Measurements from ENCODE around the gene BRD3OS.
A peak's percentile ranks its signal among the peaks of the same experiment; 100 is the strongest.
"Not testable (repeated sequence)": the region's sequence is repeated elsewhere in the genome, so short reads cannot be mapped to it uniquely, and the experiment has no call there.

Gene BRD3OS

DNA sequence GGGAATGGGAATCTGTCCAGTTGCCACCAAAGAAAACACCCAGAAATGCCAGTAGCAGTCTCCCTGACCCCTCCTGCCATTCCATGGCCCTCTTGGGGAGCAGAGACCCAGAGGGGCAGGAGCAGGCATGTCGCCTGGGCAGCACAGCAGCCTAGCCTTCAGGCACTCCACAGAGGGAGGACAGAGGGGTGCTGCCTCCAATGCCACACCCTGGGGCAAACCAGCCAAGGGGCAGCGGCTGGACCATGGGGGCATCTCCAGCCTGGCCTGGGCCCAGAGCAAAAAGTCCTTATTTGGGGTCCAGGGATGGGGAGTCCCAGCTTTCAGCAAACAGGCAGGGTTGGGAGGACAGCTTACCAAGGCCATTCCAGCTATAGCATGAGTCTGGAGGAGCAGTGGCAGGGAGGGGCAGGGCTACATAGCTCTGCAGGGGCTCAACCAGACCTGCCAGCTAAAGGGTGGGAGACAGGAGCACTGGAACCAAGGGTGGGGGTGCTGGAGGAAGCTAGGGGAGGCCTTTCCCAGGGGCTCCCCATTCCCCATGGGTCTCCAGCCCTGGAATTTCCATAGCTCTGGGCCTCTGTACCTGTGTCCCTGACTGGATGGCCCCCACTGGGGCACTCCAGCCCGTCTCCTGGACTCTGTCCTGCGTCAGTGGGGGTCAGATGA is 35.9 kb downstream of the BRD3OS start:
- no peak for DNase-seq (ENCODE audit: insufficient read length, low spot score)
- no peak for FAIRE-seq

DNA sequence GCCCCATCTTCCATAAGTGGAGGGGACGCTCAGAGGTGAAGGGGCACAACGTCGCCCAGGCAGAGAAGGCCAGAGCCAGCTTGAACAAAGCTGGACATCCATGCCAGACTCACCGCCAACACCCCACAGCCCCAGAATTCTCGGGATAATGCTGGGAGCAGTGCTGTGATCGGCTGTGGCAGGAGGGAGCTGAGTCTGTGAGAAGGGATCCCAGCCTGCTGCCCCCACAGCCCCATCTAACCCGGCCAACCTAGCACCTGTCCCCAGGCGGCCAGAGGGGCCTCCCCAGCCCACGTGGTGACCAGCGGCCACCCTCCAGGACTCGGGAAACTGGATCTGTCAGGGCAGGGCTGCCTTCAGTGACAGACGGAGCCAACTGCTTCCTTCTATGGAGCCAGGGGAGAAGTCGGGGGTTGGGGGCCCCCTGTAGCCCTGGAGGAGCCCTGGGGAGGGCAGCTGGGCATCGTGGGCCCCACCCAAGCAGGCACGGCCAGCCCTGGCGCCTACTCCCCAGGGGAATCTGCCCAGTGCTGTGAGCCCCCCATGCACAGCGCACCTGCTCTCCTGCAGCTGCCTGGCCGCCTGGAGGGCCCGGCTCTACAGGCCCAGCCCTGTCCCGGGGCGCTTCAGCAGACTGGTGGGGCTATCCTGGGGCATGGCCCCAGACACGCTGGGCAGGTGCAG is 36.5 kb downstream of the BRD3OS start:
- FAIRE-seq (no peak), DNase-seq (ENCODE audit: insufficient read length, low spot score) (no peak)

DNA sequence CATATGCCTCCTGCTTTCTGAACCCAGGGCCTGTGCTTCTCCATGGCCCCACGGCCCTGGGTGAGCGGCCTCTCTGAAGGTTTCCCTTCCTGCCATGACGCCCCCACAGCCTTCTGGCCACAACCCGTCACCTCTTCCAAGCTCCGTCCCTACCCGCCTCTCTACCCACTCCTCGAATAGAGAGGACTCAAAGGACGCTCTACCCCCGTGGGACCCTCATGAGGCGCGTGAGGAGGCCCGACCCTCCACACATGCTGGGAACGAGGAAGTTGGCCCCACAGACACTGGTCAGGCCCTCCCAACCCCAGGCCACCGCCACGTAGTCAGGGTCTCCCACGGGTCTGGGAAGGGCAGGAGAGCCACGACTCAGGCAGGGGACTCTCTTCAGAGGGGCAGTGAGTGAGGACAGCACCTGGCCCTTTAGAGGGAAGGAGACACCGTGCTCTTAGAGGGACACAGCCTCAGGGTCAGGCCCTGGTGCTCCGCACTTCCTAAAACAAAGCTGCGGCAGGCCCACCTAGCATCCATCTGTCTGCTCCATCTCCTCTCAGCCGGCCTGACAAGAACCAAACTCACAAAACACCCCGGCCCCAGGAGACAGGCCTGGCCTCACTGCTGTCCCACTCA is 37.3 kb downstream of the BRD3OS start:
- FAIRE-seq (no peak), DNase-seq (ENCODE audit: insufficient read length, low spot score) (no peak)

DNA sequence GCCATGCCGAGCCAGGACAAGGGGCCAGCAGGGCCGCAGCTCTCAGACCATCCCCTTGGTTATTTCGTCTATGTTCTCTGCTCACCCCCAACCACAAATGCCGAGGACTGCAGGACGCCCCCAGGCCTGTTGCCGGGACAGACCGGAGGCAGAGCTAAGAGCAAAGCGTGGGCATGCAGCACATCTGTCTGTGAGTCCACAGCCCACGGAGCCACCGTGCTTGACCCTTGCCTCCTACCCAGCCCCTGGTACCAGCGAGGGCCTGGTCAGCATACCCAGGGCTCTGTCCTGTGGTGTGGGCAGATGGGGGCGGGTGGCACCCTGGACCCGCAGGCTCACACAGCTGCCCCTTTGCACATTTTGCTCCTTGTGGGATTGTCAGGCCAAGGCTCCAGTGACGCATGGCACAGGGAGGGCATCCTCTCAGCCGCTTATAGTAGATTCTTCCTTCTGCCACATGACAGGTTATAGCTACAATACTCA is 37.8 kb downstream of the BRD3OS start:
- no peak for DNase-seq (ENCODE audit: insufficient read length, low spot score)
- no peak for FAIRE-seq

DNA sequence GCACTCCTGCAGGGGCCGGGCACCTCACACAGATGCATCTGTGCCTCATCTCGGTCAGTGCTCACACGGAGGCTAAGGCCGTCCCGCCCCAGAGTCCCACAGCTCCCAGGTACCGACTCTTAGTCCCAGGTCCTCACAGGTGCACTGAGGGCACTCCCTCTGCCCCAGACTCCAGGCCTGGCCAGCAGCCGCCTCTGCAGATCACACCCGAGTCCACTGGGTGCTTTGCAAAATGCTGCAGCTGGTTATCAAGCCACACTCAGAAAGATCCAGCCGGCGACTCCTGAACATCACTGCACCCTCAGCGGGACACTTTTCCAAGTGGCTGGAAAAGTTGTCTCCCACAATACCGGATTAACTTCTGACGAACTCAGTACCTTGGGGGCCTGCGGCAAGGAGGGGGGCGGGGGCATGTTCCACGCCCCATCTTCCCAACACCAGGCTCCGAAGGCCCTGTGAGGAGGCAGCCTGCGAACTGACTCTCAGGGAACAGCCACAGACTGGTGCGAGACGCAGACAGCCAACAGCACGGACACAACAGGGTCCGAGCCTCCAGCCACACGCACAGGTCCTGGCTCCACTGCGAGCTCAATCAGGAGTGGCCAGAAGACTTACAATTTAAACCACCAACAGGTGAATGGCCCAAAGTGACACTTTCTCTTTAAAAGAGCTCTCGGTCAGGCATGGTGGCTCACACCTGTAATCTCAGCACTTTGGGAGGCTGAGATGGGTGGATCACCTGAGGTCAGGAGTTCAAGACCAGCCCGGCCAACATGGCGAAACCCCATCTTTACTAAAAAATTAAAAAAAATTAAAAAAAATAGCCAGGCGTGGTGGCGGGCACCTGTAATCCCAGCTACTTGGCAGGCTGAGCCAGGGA is 38.5 kb downstream of the BRD3OS start:
- DNase-seq (ENCODE audit: insufficient read length, low spot score), result no peak
- no peak for FAIRE-seq

DNA sequence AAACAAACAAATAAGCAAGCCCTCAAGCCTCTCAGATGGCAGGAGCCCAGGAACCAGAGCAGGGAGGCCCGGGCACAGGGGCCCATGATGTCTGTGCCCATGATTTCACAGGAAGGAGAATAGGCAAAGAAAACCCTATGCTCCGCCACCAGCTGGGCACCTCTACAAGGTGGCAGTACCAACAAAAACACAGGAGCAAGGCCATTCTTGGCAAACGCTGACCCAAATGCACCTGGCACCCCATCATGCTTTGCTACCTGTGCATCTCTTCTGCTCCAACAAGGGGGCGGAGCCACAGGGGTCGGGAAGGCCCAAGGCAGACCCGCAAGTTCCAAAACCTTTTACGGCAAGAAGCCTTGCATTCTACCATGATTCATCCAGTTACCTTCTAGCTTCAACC is 39.4 kb downstream of the BRD3OS start:
- FAIRE-seq, result no peak
- DNase-seq (ENCODE audit: insufficient read length, low spot score), result no peak

DNA sequence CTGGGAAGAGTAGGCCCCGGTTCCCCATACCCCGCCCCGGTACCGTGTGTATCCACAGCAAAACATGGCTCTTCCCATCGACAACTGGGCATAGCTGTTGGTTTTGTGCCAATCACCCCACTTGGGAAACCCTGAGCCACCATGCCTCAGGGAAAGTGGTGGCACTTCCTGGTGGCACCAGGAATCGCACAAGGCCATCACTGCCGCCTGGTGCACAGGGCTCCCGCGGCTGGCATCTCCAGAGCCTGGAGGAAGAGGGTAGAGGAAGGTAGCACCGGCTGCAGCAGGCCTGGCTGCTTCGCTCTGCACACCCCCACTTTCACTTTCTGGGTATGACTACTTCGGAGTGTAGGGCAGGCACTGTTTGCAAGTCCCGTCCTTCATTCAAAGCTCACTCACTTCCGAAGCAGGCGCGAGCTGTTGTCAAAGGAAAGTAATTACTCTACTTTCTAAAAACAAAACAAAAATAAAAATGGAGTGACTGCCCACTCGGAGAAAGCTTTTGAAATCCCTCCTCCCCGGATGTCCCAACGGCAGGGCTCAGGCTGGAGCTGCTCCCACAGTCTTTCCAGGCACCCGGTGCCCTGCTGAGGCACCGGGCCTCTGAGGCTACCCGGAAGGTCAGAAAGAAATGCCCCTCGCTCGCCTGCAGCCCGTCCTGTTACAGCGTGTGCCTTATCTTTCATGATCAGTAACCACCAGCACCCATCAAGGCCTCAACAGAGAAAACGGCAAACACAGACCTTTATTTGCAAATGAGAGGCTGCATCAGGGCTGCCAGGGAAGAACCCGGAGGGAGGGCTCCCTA is 40.5 kb downstream of the BRD3OS start:
- DNase-seq (ENCODE audit: insufficient read length, low spot score) (peak; percentile 37), FAIRE-seq (no peak)

DNA sequence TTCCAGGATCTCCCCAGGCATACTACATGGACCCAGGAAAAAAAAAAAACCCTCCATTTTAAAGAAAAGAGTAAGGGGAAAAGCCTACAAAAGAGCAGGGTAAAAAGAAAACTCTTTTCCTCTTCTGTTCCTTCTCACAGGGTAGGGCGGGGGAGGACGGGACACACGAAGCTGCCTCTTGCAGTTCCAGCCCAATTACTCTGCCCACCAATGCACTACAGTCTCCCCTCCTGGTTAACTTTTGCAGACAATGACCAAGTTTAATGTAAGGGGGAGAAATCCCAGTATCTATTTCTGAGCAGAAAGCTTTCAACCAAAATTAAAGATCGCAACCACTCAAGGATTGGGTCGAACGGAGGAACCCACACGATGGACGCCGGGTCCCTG is 41.2 kb downstream of the BRD3OS start:
- FAIRE-seq (no peak), DNase-seq (ENCODE audit: insufficient read length, low spot score) (no peak)

DNA sequence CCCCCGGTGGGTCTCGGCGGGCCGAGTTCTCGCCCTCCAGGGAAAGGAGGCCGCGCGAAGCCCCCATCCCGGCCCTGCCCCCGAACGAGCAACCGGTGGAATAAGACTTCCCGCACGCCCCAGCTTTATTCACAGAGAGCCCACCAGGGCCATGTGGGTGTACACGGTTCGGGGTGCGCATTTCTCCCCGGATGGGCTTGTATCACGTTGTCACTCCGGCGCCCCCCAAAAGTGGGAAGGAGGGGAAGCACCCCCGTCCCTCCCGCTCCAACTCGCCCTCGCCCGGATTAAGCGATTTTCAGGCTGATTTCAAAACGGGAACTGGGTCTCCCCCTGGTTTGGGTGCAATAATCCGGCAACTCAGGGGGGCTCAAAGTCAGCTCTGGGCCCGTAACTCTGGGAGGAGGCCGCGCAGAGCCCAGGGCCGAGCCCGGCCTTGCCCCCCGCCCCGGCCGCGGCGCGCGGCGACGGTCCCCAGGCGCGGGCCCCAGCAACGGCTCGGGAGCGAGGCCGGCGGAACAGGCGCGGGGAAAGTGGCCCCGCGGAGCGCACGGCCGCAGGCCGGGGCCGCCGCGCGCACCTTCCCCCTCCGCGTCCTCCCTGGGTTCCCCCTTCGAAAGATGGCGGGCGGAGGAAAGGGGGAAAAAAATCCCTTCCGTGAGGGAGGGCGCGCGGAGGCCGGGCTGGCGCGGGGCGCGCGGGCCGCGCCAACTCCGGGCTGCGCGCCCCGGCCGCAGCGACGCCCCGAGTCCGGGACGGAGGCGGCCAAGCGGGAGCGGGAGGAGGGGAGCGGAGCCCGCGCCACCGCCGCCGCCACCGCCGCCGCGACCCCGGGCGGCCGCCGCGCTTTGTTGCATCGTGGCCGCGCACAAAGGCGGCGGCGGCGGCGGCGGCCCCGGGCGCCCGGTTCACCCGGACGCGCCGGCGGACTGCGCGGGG is 41.9 kb downstream of the BRD3OS start:
- DNase-seq (ENCODE audit: insufficient read length, low spot score) (no peak), FAIRE-seq (no peak)

DNA sequence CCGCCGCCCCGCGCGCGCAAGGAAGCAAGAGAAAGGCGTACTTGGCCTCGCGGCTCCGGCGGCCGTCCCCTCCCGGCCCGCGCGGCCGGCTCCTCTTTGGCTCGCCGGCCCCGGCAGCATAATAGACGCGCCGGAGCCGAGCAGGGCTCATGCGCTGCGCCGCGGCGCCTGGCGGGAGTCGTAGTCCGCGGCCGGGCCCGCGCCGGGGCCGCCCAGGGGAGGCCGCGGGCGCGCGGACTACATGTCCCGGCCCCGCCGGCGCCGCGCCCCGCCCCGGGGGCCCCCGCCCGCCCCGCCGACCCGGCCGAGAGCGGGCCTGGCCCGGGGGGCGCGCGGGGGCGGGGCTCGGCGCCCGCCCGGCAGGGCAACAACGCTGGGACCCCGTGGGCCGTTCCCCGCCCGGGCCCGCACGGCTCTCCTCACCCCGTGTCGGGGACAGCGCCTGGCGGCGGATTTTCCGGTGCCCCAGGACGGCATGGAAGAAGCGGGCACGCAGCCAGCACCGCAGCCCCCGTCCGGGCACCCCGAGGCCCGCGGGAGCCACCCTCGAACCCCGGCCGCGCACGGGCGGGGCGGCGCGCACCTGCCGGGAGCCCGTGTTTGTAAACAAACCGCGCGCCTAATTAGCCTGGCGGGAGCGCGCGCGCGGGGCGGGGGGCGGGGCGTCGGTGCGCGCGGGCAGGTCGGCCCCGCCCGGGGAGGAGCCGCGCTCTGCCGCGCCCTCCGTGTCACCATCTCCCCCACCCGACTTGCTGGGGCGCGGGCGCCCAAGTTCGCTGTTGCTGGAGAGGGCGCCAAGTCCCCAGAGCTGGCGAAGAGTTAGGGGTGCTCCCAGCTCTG is 42.8 kb downstream of the BRD3OS start, which contains the start of gene BRD3:
BRD3 (minus strand) TSS at position 123 of the 840 bp plus-strand sequence. CDS start 14,549 bp downstream, outside the sequence.
- peak; percentile 4 for FAIRE-seq
- DNase-seq (ENCODE audit: insufficient read length, low spot score), result peak; percentile 85

DNA sequence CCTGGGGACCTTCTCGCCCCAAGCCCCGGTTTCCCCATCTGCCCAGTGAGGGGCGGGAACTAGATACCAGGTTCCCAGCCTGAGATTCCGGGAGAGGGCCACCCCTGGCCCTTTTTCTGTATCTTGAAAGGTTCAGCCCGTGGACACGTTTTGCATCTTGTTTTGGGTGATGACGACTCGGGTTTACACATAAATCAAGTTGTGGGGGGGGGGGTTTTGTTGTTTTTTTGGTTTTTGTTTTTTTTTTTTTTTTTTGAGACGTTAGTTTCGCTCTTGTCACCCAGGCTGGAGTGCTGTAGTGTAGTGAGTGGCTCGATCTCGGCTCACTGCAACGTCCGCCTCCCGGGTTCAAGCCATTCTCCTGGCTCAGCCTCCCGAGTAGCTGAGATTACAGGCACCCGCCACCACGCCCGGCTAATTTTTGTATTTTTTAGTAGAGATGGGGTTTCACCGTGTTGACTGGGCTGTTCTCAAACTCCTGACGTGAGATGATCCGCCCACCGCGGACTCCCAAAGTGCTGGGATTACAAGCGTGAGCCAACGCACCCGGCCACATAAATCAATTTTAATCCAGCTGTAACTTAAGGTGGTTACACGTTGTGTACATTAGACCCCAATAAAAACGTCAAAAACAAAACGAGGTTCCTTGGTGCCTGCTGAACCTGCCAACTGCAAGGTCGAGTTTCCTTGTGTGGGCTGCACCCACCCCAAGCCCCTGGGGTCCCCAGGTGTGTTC is 43.6 kb downstream of the BRD3OS start:
- no peak for FAIRE-seq
- no peak for DNase-seq (ENCODE audit: insufficient read length, low spot score)

DNA sequence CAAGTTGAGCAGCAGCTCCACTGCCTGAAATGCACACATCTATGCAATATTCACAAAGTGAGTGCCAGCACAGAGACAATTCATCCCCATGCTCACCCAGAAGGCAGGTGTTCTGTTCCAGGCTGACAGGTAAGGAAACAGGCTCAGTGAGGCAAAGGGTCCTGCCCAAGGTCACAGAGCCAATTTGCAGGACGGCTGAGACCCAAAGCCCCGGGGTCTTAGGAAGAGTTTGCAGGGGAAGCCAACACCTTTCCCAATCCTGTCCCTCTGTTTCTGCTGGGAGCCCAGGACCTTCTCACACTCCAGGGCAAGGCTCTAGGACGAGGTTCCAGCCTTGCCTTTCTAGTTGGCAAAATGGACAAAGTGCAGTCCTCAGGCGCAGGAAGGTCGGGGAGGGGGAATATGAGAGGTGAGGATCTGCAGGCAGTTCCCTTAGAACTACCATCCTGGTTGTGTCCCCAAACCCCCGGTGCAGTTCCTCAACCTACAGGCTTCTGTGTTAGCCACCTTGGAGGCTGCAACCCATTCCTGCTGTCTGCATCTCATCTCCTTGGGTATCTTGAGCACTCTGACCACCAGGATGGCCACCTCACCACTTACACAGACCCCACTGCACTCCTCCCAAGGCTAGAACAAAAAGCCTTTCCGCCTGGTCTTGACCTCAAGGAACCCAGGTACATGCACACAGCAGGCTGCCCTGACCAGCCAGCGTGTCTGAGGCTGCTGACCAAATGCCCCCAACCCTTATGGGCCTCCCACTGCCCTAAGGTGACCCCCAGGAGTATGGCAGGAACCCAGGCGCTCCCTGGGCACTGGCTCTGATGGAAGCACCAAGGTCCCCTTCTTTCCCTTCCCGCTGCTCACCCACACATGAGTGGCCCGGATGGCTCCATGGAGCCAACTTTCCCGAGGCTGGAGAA is 44.5 kb downstream of the BRD3OS start:
- FAIRE-seq, result no peak
- DNase-seq (ENCODE audit: insufficient read length, low spot score), result no peak

DNA sequence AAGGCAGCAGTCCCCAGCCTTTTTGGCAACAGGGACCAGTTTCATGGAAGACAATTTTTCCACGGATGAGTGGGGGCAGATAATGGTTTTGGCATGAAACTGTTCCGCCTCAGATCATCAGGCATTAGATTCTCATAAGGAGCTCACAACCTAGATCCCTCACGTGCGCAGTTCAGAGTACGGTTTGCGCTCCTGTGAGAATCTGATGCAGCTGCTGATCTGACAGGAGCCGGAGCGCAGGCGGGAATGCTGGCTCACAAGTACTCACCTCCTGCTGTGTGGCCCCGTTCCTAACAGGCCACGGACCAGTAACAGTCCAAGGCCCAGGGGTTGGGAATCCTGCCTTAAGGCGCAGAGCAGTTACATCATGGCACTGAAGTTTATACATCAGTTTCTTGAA is 45.9 kb downstream of the BRD3OS start:
- FAIRE-seq (no peak), DNase-seq (ENCODE audit: insufficient read length, low spot score) (no peak)

DNA sequence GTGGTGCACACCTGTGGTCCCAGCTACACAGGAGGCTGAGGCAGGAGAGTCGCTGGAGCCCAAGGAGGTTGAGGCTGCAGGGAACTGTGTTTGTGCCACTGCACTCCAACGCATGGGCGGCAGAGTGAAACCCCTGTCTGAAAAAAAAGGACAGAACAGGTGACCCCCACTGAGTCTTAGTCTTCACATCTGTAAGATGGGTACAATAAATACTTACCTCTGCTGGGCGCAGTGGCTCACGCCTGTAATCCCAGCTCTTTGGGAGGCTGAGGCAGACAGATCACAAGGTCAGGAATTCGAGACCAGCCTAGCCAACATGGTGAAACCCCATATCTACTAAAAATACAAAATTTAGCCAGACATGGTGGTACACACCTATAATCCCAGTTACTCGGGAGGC is 47.4 kb downstream of the BRD3OS start:
- not testable (repeated sequence) for FAIRE-seq; DNase-seq (ENCODE audit: insufficient read length, low spot score)

DNA sequence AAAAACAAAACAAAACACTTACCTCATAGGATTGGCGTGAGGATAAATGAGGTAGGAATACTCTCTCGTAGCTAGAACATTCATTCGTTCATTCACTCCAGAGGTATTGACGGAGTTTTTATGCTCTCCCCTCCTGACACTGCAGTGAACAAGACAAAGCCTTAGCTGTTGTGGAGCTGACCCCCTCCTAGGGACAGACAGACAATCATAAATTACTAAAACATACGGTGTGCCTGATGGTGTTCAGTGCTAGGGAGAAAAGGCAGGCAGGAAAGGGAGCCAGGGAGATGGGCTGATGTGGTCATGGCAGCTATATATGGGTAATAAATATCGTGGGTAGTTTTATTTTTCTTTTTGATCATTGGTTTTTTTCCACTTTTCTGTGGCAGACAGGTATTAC is 48.2 kb downstream of the BRD3OS start:
- no peak for FAIRE-seq
- no peak for DNase-seq (ENCODE audit: insufficient read length, low spot score)

DNA sequence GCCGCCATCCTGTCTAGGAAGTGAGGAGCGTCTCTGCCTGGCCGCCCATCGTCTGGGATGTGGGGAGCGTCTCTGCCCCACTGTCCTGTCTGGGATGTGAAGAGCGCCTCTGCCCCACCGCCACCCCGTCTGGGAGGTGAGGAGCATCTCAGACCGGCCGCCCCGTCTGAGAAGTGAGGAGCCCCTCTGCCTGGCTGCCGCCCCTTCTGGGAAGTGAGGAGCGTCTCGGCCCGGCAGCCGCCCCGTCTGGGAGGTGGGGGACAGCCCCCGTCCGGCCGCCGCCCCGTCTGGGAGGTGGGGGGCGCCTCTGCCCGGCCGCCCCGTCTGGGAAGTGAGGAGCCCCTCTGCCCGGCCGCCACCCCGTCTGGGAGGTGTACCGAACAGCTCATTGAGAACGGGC is 50.4 kb downstream of the BRD3OS start:
- not testable (repeated sequence) for FAIRE-seq; DNase-seq (ENCODE audit: insufficient read length, low spot score)

Data from HTR-8/SVneo (cell line).